Endothelial cell of umbilical vein (primary cell): ENCODE data around the gene EN2. TPM values are rescaled to one million over a fixed set of nuclear protein-coding genes. Genes with fewer than 3 reads are reported as not detected.
A peak's percentile ranks its signal among the peaks of the same experiment; 100 is the strongest.

ENCODE experiments used
- BruUV-seq: library from RNA; stranded (reverse); fragments of 400-500 nt; replicated peaks from 2 replicates; lab custom pipeline; 2021; lab: Mats Ljungman, UMichigan
- CTCF ChIA-PET: fragments of 300-600, 350-600 bp; sonication (Branson Sonifier 250); formaldehyde crosslinking; loops from one replicate; lab custom pipeline; 2021; ENCODE audit warnings: antibody characterized with exemption, inconsistent platforms; lab: Charles Lee
- POLR2A ChIA-PET: fragments of 300-600, 350-600 bp; sonication (Branson Sonifier 250); formaldehyde crosslinking; loops from one replicate; lab custom pipeline; 2021; ENCODE audit warnings: antibody characterized with exemption, inconsistent platforms; lab: Charles Lee
- DNase-seq: peaks from one replicate; pipeline ENCODE4 v3.0.0-alpha.2; 2011; ENCODE audit warnings: low read depth, low spot score
- FAIRE-seq: peaks from 2 replicates; lab custom pipeline; 2011; peaks lifted over from hg19 to GRCh38; lab: Jason Lieb, UNC
- H2AFZ ChIP-seq: 2 replicates; pipeline ENCODE4 v1.6.0; 2012; ENCODE audit warnings: low read depth, low read length, control low read depth, inconsistent platforms
- H3K27ac ChIP-seq: 2 replicates; pipeline ENCODE4 v1.5.1; 2011; ENCODE audit warnings: low read depth, mild to moderate bottlenecking, control low read depth, low read length, moderate library complexity; ENCODE audit not compliant: insufficient read depth
- H3K27me3 ChIP-seq, 2 experiments: 2 replicates each; pipeline versions ENCODE4 v1.6.0 to v1.6.1; 2011; ENCODE audit warnings: low read length in 2 of 2, mixed read lengths in 1 of 2; ENCODE audit not compliant: control insufficient read depth in 2 of 2, insufficient read depth in 2 of 2
- H3K36me3 ChIP-seq, 2 experiments: 2 replicates in 1 of 2; 3 replicates in 1 of 2; pipeline ENCODE4 v1.5.1; 2011; ENCODE audit warnings: low read length in 2 of 2, mild to moderate bottlenecking in 1 of 2, moderate library complexity in 1 of 2; ENCODE audit not compliant: control insufficient read depth in 2 of 2, insufficient read depth in 2 of 2; ENCODE audit errors: extremely low read depth in 1 of 2
- H3K4me1 ChIP-seq: 3 replicates; pipeline ENCODE4 v1.5.1; 2011; ENCODE audit warnings: mild to moderate bottlenecking, low read length; ENCODE audit not compliant: control insufficient read depth, insufficient read depth; ENCODE audit errors: extremely low read depth
- H3K4me2 ChIP-seq: 2 replicates; pipeline ENCODE4 v1.6.1; 2011; ENCODE audit warnings: low read length, control low read depth, mixed read lengths; ENCODE audit not compliant: insufficient read depth
- H3K4me3 ChIP-seq, 3 experiments: fragments of 200-600 bp in 1 of 3; sonication (generic), shearing (Covaris generic) in 1 of 3; replicated peaks in 1 of 3; 2 replicates each; pipeline ENCODE4 v1.5.1; 2011 to 2016; ENCODE audit warnings: control low read depth in 3 of 3, low read length in 3 of 3, mild to moderate bottlenecking in 2 of 3, inconsistent platforms in 1 of 3, low read depth in 1 of 3, moderate library complexity in 1 of 3; ENCODE audit not compliant: insufficient read depth in 1 of 3
- H3K79me2 ChIP-seq: 2 replicates; pipeline ENCODE4 v1.6.0; 2012; ENCODE audit warnings: low read length, inconsistent platforms; ENCODE audit not compliant: control insufficient read depth, insufficient read depth
- H3K9ac ChIP-seq: replicated peaks from 2 replicates; pipeline ENCODE3; 2011; ENCODE audit warnings: low read length, control low read depth; ENCODE audit not compliant: insufficient read depth; ENCODE audit errors: extremely low read depth
- H3K9me1 ChIP-seq: replicated peaks from 3 replicates; pipeline ENCODE4 v1.6.0; 2011; ENCODE audit warnings: mild to moderate bottlenecking, low read length; ENCODE audit not compliant: control insufficient read depth, insufficient read depth; ENCODE audit errors: extremely low read depth
- H3K9me3 ChIP-seq: replicated peaks from 2 replicates; pipeline ENCODE4 v1.5.1; 2012; ENCODE audit warnings: low read length, inconsistent platforms; ENCODE audit not compliant: control insufficient read depth, insufficient read depth
- H4K20me1 ChIP-seq: replicated peaks from 2 replicates; pipeline ENCODE3; 2011; ENCODE audit warnings: mild to moderate bottlenecking, low read length; ENCODE audit not compliant: control insufficient read depth, insufficient read depth; ENCODE audit errors: extremely low read depth
- EZH2 ChIP-seq: IDR thresholded peaks from 2 replicates; pipeline ENCODE4 v1.6.1; 2012; ENCODE audit warnings: borderline replicate concordance, low read depth, mild to moderate bottlenecking, moderate library complexity, low read length, inconsistent platforms; ENCODE audit not compliant: severe bottlenecking
- JUN ChIP-seq: IDR thresholded peaks from 2 replicates; pipeline ENCODE4 v1.6.1; 2011; ENCODE audit warnings: borderline replicate concordance, low read depth; ENCODE audit not compliant: insufficient read length, insufficient read depth
- POLR2A ChIP-seq: IDR thresholded peaks from 2 replicates; pipeline ENCODE4 v1.6.1; 2012; ENCODE audit warnings: low read depth, mild to moderate bottlenecking, control low read depth, low read length
- POLR2AphosphoS5 ChIP-seq: IDR thresholded peaks from 2 replicates; pipeline ENCODE4 v1.6.1; 2012; ENCODE audit warnings: low read depth, mild to moderate bottlenecking, control low read depth, low read length, moderate library complexity; ENCODE audit not compliant: insufficient read depth
- dilution Hi-C: fragments of 300-500 bp; cut with MboI; formaldehyde crosslinking; loops from one replicate; pipeline ENCODE4 v1.15.0; 2019; ENCODE audit warnings: low sequenced_read_pairs; ENCODE audit not compliant: extremely low pct_ligation_motif_present
- intact Hi-C: fragments of 100-400 bp; cut with micrococcal nuclease; formaldehyde crosslinking; loops from one replicate; pipeline ENCODE4 v1.10.0; 2022
- polyA plus RNA-seq, 4 experiments: library from polyadenylated mRNA; depleted of rRNA in 3 of 4; stranded (reverse) in 3 of 4; unstranded in 1 of 4; fragments of >200 nt; gene quantifications; 2 replicates each; pipeline versions ENCODE4 v1.2.1 to v1.2.3, GENCODE V29; 2011 to 2012; ENCODE audit warnings: missing spikeins in 1 of 4
- total RNA-seq: library from RNA; stranded (reverse); gene quantifications from 2 replicates; pipeline ENCODE4 v1.2.3, GENCODE V29; 2021
- TF ChIP-seq, protein P1 (sequence below): IDR thresholded peaks from 2 replicates; pipeline ENCODE4 v1.6.1; 2011; ENCODE audit not compliant: insufficient read depth, insufficient read length

EN2 gene
- total and polyA plus RNA-seq, 2 donors (not counting 3 experiments of a cell fraction or from before 2014, with no cell fraction given) = not detected

DNA sequence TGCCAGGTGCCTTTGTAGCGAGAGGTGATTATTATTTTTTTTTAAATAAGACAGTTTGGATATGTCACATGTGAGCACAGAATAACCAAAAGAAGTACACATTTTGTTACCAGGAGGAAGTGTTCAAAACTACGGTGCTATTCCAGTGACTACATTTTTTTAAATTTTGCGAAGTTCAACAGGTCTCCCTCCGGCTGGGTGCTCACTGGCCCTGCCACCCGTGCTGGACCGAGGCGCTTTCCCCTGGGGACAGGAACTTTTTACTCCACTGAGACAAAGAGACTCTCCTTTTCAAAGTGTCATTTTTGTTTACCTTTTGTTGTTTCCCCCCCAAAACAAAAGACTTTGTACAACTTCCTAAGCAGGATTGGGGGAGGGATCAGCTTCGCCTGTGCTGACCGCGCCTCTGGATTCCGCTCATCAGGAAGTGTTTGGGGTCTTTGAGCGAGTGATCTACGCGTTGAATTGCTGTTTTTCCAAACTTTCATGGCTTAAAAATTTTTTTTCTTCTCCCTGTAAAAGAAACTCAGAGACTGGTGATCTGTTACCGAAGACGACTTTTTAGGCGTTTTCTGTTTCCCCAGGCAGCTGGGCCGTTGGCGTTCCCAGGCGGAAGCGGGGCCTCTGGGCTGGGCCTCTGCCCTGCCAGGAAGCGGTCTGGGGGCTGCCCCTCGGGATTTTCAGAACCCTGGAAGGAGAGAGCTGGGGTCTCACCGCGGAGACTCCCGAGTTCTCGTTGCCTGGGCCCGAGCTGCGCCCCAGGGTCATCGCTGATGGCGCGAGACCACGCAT lies 7.2 kb downstream of the EN2 start:
- BruUV-seq = no TSS peak
- intact Hi-C loops = loop anchor here (5.0 kb wide), 1 partner anchor 47 kb away; no protein-coding TSS in a partner anchor
- Histone ChIP-seq H2AFZ (no peak overlapping the region), H3K27ac (no peak overlapping the region), H4K20me1 (no peaks in the 10 kb centered on the region), H3K9me3 (no peaks in the 10 kb centered on the region), H3K27me3 (peaks cover 88 to 100% of the 10 kb centered on the region in 2 experiments), H3K79me2 (no peaks in the 10 kb centered on the region), H3K9ac (no peak overlapping the region), H3K9me1 (no peaks in the 10 kb centered on the region), H3K4me3 (no peak overlapping the region), H3K4me1 (no peaks in the 10 kb centered on the region), H3K4me2 (no peak overlapping the region), H3K36me3 (no peaks in the 10 kb centered on the region)
- dilution Hi-C loops = no loop called here
- FAIRE-seq = no peak
- peak; percentile 9 for TF ChIP-seq EZH2
- TF ChIP-seq, protein P1, sequence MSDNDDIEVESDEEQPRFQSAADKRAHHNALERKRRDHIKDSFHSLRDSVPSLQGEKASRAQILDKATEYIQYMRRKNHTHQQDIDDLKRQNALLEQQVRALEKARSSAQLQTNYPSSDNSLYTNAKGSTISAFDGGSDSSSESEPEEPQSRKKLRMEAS = no peak
- no peak for DNase-seq
- CTCF ChIA-PET = no interaction called here
- POLR2A ChIA-PET = no interaction called here

DNA sequence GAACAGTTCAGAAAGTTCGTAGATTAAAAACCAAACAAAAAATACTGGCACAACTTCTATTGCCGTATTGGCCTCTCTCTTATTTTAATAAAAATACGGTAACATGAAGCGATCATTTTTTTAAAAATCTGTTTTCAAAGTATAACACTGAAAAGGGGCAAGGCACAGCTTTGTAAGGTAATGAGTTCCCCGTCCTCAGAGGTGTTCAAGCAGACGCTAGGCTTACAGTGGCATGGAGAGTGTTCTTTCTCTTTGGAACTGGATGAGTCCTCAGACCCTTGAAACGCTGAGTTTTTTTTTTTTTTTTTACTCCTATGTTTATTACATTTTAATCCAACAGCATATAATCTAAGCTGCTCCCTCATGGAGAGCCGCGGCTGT lies 7.8 kb downstream of the EN2 start:
- H3K27ac ChIP-seq = no peak overlapping the region
- no peaks in the 10 kb centered on the region for H3K9me3 ChIP-seq
- no peak overlapping the region for H3K9ac ChIP-seq
- dilution Hi-C loops = no loop called here
- no TSS peak for BruUV-seq
- TF ChIP-seq JUN = no peak
- no peak for TF ChIP-seq POLR2AphosphoS5
- no peak for TF ChIP-seq POLR2A
- H3K4me1 ChIP-seq = no peaks in the 10 kb centered on the region
- H3K36me3 ChIP-seq = no peaks in the 10 kb centered on the region
- H3K27me3 ChIP-seq = peaks cover 88 to 100% of the 10 kb centered on the region in 2 experiments
- ChIA-PET CTCF (no interaction called here), POLR2A (interaction anchor here (0.7 kb wide), 1 partner anchor 15 kb away, joined by 4 read pairs; no protein-coding TSS in a partner anchor)
- H3K79me2 ChIP-seq = no peaks in the 10 kb centered on the region
- no peak overlapping the region for H3K4me2 ChIP-seq
- H3K4me3 ChIP-seq = no peak overlapping the region
- FAIRE-seq (no peak), DNase-seq (no peak)
- no peak overlapping the region for H2AFZ ChIP-seq
- H4K20me1 ChIP-seq = no peaks in the 10 kb centered on the region
- H3K9me1 ChIP-seq = no peaks in the 10 kb centered on the region
- intact Hi-C loops = no loop called here
